DND-41 (cell line): ENCODE results near the gene ELOA.

Source experiments
- CTCF ChIP-seq: IDR thresholded peaks from 2 replicates; pipeline ENCODE4 v1.5.1; 2012; ENCODE audit warnings: borderline replicate concordance, low read length, moderate library complexity, mild to moderate bottlenecking; ENCODE audit not compliant: poor library complexity, severe bottlenecking; ENCODE audit errors: extremely low read depth
- EZH2 ChIP-seq: IDR thresholded peaks from 3 replicates; pipeline ENCODE4 v1.6.1; 2012; ENCODE audit warnings: borderline replicate concordance, low read depth, mild to moderate bottlenecking, moderate library complexity, low read length, inconsistent platforms; ENCODE audit not compliant: severe bottlenecking

- peak; percentile 96 for TF ChIP-seq CTCF
- TF ChIP-seq EZH2: no peak
Measured at GRCh38 chr1:23809751-23810171, 66.5 kb downstream of the ELOA start.
